Vagina (tissue), 2 donors: ENCODE results near the gene ZBP1.

Experiments used
- POLR2A ChIP-seq, 2 donors: fragments of 450-650 bp; IDR thresholded peaks; one replicate each; pipeline ENCODE4 v1.6.1; 2017; ENCODE audit warnings: antibody characterized with exemption in 2 of 2, mild to moderate bottlenecking in 2 of 2, moderate library complexity in 2 of 2
- POLR2AphosphoS5 ChIP-seq, 2 donors: sonication (generic); formaldehyde crosslinking; IDR thresholded peaks; one replicate each; pipeline ENCODE4 v1.9.0; 2017; ENCODE audit warnings: antibody characterized with exemption in 2 of 2, mild to moderate bottlenecking in 2 of 2, low read depth in 1 of 2; ENCODE audit not compliant: insufficient read depth in 1 of 2
- TF ChIP-seq, protein P1 (sequence below), 3 experiments: fragments of 450-650 bp in 2 of 3; fragments of 200-600 bp in 1 of 3; sonication (generic) in 1 of 3; IDR thresholded peaks; one replicate each; pipeline ENCODE4 v1.5.1; 2017 to 2019; ENCODE audit warnings: antibody characterized with exemption in 3 of 3, mild to moderate bottlenecking in 2 of 3, moderate library complexity in 2 of 3

DNA sequence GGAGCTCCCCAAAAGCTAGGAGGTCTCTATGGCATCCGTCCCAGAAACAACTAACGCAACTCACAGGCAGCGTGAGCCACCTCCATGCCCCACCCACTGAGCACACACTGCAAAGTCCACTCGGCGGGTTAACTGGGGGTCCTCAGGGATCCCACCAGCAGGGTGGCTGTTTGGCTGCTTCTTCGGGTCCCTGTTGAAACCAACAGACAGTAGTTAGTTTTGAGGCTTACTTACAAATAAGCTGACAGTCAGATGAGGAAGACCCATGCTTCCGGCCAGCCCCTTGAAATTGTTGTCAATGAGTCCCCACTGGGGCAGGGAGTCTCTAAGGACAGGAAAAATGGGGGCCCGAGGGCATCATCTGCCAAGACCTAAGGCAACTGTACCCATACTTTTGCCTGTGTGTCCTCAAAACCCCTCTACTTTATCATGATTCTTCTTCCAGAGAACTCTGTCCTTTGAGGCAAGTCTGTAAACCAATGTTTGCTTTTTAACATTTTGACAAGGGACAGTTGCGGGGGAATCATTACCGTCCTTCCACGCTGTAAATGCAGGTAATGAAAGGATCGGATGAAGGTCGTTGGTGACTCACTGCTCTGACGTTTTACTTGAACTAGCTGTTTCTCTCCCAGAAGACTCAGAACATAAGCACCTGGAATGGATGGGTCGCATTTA lies 61.5 kb downstream of the ZBP1 start:
- TF ChIP-seq POLR2AphosphoS5 (IDR thresholded peaks at IDR 0.05; ENCODE audit: insufficient read depth in 1 of 2, low read depth in 1 of 2) (no peak), POLR2A (IDR thresholded peaks at IDR 0.05) (no peak)
- TF ChIP-seq, protein P1, sequence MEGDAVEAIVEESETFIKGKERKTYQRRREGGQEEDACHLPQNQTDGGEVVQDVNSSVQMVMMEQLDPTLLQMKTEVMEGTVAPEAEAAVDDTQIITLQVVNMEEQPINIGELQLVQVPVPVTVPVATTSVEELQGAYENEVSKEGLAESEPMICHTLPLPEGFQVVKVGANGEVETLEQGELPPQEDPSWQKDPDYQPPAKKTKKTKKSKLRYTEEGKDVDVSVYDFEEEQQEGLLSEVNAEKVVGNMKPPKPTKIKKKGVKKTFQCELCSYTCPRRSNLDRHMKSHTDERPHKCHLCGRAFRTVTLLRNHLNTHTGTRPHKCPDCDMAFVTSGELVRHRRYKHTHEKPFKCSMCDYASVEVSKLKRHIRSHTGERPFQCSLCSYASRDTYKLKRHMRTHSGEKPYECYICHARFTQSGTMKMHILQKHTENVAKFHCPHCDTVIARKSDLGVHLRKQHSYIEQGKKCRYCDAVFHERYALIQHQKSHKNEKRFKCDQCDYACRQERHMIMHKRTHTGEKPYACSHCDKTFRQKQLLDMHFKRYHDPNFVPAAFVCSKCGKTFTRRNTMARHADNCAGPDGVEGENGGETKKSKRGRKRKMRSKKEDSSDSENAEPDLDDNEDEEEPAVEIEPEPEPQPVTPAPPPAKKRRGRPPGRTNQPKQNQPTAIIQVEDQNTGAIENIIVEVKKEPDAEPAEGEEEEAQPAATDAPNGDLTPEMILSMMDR (IDR thresholded peaks at IDR 0.05), result no peak
